Muscle of leg (tissue), 16 donors: ENCODE results near the gene SPDYE5. TPM values are rescaled to one million over a fixed set of nuclear protein-coding genes. Genes with fewer than 3 reads are reported as not detected.
"Not testable (repeated sequence)": the region's sequence is repeated elsewhere in the genome, so short reads cannot be mapped to it uniquely, and the experiment has no call there.

Experiments used
- DNase-seq: peaks from one replicate; pipeline ENCODE4 v3.0.0; 2013
- H3K27ac ChIP-seq: one replicate; pipeline ENCODE4 v1.5.1; 2013; ENCODE audit warnings: mild to moderate bottlenecking, low read length, control low read depth
- H3K27me3 ChIP-seq: one replicate; pipeline ENCODE4 v1.6.1; 2013; ENCODE audit warnings: low read length; ENCODE audit not compliant: control insufficient read depth, insufficient read depth
- H3K36me3 ChIP-seq: one replicate; pipeline ENCODE4 v1.6.1; 2013; ENCODE audit warnings: low read length; ENCODE audit not compliant: control insufficient read depth, insufficient read depth
- H3K4me1 ChIP-seq: one replicate; pipeline ENCODE4 v1.6.1; 2013; ENCODE audit warnings: low read length; ENCODE audit not compliant: control insufficient read depth, insufficient read depth
- H3K4me3 ChIP-seq: one replicate; pipeline ENCODE4 v1.5.1; 2013; ENCODE audit warnings: low read length, control low read depth
- H3K9me3 ChIP-seq: replicated peaks from 2 replicates; pipeline ENCODE4 v1.6.1; 2013; ENCODE audit warnings: low read depth, low read length; ENCODE audit not compliant: control insufficient read depth
- WGBS: methylation state at CpG from one replicate; pipeline ENCODE4 v1.1.5; 2013; ENCODE audit warnings: missing lambda C conversion rate; ENCODE audit not compliant: insufficient coverage; 5-methylcytosine and 5-hydroxymethylcytosine counted together
- long read RNA-seq, 11 donors: transcript quantifications; one replicate each; lab custom pipeline, GENCODE V29; 2026
- polyA plus RNA-seq, 8 donors: library from polyadenylated mRNA; unstranded; fragments of 120-200 nt; gene quantifications; one replicate each; pipeline versions ENCODE4 v1.2.1 to v1.2.3, GENCODE V29; 2013; ENCODE audit warnings: inconsistent platforms in 1 of 8, low replicate concordance in 1 of 8; ENCODE audit not compliant: insufficient read length in 8 of 8, insufficient read depth in 1 of 8
- total RNA-seq: library from RNA; stranded (reverse); fragments of 120-200 nt; gene quantifications from one replicate; pipeline ENCODE4 v1.2.4, GENCODE V29; 2013

SPDYE5 gene, protein sequence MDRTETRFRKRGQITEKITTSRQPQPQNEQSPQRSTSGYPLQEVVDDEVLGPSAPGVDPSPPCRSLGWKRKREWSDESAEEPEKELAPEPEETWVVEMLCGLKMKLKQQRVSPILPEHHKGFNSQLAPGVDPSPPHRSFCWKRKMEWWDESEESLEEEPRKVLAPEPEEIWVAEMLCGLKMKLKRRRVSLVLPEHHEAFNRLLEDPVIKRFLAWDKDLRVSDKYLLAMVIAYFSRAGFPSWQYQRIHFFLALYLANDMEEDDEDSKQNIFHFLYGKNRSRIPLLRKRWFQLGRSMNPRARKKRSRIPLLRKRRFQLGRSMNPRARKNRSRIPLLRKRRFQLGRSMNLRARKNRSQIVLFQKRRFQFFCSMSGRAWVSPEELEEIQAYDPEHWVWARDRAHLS
- 0.04 TPM for total RNA-seq
- polyA plus RNA-seq: 1 to 10 TPM in 7 of 8 donors, under 1 TPM in 1; 0.59 to 4.3 (median 1.6) TPM
- long read RNA-seq, donor 1: 0 reads
- long read RNA-seq, donor 2: 0 reads
- long read RNA-seq, donor 3: 0 reads
- long read RNA-seq, donor 4: 0 reads
- long read RNA-seq, donor 5: 0 reads
- long read RNA-seq, donor 6: 0 reads
- long read RNA-seq, donor 7: 0 reads
- long read RNA-seq, donor 8: 0 reads
- long read RNA-seq, donor 9: 0 reads
- long read RNA-seq, donor 10: 0 reads
- long read RNA-seq, donor 11: 0 reads

DNA sequence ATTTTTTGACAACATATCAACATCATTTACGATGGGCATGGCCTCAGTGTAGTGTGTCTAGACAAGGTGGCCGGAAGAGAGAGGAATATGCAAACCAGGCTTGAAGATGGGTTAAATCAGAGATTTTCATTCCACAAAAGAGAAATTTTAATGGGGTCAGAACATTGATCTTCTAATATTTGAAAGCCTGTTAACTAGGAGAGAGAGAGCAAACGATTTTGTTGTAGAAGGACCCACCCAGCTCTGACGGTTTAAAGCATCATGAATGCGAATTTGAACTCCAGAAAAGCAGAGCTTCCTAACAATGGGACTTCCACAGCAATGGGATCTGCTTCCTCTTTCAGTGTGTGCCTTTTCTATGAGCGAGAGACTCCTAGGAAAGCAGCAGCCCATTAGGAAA lies at the start of gene SPDYE5:
Gene SPDYE5, plus strand, starts transcription at position 301 of the 400 bp plus-strand sequence. CDS start 1,728 bp downstream, outside the sequence.
- H3K27me3 ChIP-seq, H3K9me3 ChIP-seq, H3K4me1 ChIP-seq, H3K4me3 ChIP-seq, DNase-seq, H3K36me3 ChIP-seq, H3K27ac ChIP-seq: not testable (repeated sequence)
- WGBS: no CpG with 5 or more reads among the region's 6 CpGs

DNA sequence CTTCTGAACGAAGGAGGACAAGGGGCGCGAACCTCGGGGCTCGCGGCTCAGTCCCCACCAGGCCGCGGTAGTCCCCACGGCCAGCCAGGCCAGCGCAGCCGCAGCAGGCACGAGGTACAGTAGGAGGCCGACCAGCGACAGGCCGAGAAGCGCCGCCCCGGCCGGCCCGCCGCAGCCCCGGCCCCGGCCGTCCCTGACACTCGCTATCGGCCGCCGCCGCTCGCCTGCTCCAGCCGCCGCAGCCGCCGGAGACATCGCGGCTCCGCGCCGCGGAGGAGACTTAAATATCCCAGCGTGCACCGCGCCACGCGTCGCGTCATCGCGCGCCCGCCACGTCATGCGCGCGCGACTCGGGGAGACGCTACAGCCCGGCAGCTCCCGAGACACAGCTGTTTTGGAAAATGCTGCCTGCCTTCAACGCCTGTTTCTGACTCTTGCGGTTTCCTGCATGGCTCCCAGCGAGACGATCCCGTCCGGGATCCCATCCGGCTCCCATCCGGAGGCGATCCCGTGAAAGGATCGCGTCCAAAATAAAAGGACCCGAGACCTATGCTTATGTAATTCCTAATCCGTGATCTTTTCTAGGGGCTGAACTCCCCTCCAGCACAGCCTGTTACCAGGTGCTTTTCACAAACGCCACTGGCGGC lies 49.5 kb upstream of the SPDYE5 start:
- H3K27me3 ChIP-seq, H3K9me3 ChIP-seq, H3K4me1 ChIP-seq: not testable (repeated sequence)
- peak overlapping the region; percentile 87 for H3K27ac ChIP-seq
- H3K36me3 ChIP-seq: peaks cover 21% of the 10 kb centered on the region
- peak overlapping the region; percentile 54 for H3K4me3 ChIP-seq
- DNase-seq: peak; percentile 32
- no CpG with 5 or more reads among the region's 76 CpGs for WGBS

DNA sequence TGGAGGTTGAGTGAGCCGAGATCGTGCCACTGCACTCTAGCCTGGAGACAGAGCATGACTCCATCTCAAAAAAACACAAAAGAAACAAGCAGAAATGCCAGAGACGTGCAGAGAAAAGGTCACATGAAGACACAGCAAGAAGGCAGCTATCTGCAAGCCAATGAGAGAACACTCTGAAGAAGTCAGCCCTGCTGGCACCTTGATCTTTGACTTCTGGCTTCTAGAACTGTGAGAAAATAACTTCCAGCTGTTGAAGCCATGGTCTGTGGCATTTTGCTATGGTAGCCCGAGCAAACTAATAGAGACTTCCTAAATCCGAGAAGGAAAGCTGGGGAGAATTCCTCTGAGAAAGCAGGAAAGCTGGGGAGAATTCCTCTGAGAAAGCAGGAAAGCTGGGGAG lies 42.2 kb upstream of the SPDYE5 start:
- not testable (repeated sequence) for H3K9me3 ChIP-seq, H3K4me1 ChIP-seq, DNase-seq, H3K36me3 ChIP-seq, H3K4me3 ChIP-seq, H3K27me3 ChIP-seq, H3K27ac ChIP-seq
- WGBS: no CpG with 5 or more reads among the region's 5 CpGs

DNA sequence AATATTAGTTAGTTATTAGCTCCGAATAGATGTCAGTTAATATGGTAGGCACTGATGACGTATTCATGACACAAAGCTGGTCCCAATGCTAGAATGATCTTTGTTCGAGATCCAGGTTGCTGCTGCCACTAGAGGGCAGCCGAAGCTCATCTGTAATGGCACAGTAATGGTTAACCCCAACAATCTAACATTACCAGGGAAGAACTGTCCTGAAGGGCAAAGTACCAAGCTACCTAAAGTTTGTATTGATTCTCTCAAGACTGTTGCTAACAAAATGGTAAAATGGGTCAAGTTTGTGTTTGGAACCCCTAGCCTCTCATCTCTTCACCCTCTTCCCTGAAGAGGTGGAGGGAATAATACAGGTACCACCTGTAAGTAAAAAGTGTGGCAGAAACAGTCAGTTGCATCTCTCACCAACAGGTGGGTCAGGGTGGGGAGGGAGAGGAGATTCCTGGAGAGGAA lies 39.6 kb upstream of the SPDYE5 start:
- not testable (repeated sequence) for H3K27me3 ChIP-seq, DNase-seq, H3K27ac ChIP-seq, H3K4me1 ChIP-seq, H3K9me3 ChIP-seq, H3K4me3 ChIP-seq, H3K36me3 ChIP-seq
- no CpG with 5 or more reads among the region's 4 CpGs for WGBS

DNA sequence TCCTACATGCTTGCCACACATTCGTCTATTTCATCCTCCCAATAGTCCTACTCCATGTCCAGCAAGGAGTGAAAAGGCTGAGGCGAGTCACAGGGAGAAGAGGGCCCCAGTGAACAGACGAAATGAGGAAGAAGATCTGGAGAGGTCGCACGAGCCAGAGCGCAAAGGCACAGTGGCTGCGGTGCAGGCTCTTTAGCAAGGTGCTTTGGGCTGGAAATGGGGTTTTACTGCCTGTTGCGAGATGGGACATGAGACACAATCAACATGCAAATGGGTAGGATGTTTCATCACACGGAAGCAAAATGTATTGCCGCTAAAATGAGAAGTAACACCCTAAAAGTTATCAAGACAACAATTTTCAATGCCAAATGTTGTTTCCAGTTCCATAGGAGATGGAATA lies 35.7 kb upstream of the SPDYE5 start:
- no CpG with 5 or more reads among the region's 10 CpGs for WGBS
- H3K27ac ChIP-seq, H3K9me3 ChIP-seq, H3K4me1 ChIP-seq, H3K4me3 ChIP-seq, H3K27me3 ChIP-seq, DNase-seq, H3K36me3 ChIP-seq: not testable (repeated sequence)

DNA sequence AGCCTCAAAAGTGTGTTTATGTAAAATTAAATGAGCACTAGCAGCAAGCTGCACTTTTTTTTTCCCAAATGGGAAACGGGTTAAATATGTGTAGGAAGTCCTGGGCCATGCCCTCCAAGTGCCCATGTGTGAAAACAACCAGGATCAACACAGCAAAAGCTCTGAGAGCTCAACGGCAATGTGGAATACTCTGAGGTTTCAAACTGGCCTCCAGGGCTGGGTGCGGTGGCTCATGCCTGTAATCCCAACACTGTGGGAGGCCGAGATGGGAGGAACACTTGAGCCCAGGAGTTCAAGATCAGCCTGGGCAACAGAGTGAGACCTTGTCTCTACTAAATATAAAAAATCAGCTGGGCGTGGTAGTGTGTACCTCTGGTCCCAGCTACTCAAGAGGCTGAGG lies 34.1 kb upstream of the SPDYE5 start:
- not testable (repeated sequence) for DNase-seq, H3K4me1 ChIP-seq, H3K27me3 ChIP-seq, H3K27ac ChIP-seq, H3K4me3 ChIP-seq, H3K9me3 ChIP-seq, H3K36me3 ChIP-seq
- no CpG with 5 or more reads among the region's 5 CpGs for WGBS

DNA sequence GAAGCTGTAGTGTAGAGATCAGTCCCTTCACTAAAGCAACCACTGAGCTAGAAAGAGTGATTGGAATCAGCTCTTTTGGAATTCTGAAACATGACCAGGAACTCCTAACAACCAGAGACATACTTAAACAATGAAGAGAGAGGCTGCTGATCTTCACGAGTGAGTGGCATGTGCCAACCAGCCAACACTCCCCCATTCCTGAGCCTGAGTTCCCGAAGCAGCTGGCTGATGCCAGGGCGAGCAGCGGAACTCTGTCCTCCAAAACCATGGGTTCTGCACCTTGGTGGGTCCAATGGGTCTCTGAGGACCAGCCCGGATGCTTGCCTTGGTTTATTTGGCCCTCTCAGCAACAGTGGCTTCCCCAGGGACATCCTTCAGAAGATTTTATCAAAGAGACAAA lies 31.6 kb upstream of the SPDYE5 start:
- not testable (repeated sequence) for H3K27ac ChIP-seq, H3K4me3 ChIP-seq, H3K27me3 ChIP-seq, DNase-seq, H3K4me1 ChIP-seq, H3K9me3 ChIP-seq, H3K36me3 ChIP-seq
- no CpG with 5 or more reads among the region's 5 CpGs for WGBS

DNA sequence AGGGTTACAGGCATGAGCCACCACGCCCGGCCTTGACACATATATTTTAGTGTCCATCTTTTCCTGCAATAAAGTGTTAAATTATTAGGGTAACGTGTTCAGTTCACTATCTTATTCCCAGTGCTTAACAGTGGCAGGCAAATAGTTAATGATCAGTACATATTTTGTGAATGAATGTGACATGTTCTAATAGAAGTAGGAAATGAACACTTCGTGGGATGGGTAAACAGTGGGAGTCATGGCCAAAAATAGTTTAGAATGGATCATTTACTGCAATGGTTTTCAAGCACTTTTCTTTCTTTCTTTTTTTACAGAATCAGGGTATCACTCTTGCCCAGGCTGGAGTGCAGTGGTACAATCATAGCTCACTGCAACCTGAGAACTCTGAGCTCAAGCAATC lies 22.0 kb upstream of the SPDYE5 start:
- H3K36me3 ChIP-seq: peaks cover 12% of the 10 kb centered on the region
- no CpG with 5 or more reads among the region's 4 CpGs for WGBS

DNA sequence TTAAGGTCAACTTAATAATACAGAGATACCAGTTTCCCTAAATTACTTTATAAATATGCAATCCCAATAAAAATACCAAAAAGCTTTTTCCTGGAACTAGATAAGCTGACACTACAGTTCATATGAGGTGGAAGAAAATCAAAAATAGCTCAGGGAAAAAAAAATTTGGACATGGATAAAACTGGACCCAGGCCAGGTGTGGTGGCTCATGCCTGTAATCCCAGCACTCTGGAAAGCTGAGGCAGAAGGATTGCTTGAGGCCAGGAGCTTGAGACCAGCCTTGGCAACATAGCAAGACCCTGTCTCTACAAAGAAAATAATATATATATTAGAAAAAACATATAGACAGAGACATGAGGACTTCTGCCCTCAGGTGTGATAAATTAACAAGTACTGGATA lies 14.7 kb upstream of the SPDYE5 start:
- not testable (repeated sequence) for H3K27me3 ChIP-seq, H3K4me1 ChIP-seq, H3K9me3 ChIP-seq, DNase-seq, H3K4me3 ChIP-seq, H3K36me3 ChIP-seq, H3K27ac ChIP-seq

More for the DNA sequence above, 22.0 kb upstream of the SPDYE5 start:
- not testable (repeated sequence) for H3K27me3 ChIP-seq, H3K4me3 ChIP-seq, H3K4me1 ChIP-seq, H3K27ac ChIP-seq, H3K9me3 ChIP-seq, DNase-seq

DNA sequence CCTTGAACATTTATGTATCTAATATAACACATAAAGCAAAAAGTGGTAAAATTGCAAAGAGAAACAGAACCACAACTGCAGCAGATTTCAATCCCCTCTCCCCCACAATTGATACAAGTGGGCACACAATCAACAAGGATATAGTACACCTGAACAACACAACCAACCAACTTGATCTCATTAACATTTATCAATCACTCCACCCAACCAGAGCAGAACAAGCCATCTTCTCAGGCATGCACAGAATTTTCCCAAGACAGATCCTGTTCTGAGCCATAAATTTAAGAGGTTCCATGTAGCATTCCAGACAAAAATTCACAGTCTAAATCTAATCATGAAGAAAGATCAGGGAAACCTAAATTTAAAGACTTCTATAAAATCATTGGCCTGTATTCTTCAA lies 11.8 kb upstream of the SPDYE5 start:
- H3K4me3 ChIP-seq, DNase-seq, H3K9me3 ChIP-seq, H3K27ac ChIP-seq, H3K4me1 ChIP-seq, H3K27me3 ChIP-seq, H3K36me3 ChIP-seq: not testable (repeated sequence)
